Lower leg skin (tissue), 3 donors: Measurements from ENCODE around the gene PPME1.

Experiments
- POLR2A ChIP-seq, 2 donors: fragments of 450-650 bp; IDR thresholded peaks; one replicate each; pipeline ENCODE4 v1.6.1; 2016 to 2017; ENCODE audit warnings: antibody characterized with exemption in 2 of 2, mild to moderate bottlenecking in 1 of 2, moderate library complexity in 1 of 2
- TF ChIP-seq, protein P1 (sequence below), 3 donors: fragments of 450-650 bp; IDR thresholded peaks; one replicate each; pipeline ENCODE4 v1.5.1; 2016; ENCODE audit warnings: antibody characterized with exemption in 3 of 3, mild to moderate bottlenecking in 3 of 3, moderate library complexity in 2 of 3

DNA sequence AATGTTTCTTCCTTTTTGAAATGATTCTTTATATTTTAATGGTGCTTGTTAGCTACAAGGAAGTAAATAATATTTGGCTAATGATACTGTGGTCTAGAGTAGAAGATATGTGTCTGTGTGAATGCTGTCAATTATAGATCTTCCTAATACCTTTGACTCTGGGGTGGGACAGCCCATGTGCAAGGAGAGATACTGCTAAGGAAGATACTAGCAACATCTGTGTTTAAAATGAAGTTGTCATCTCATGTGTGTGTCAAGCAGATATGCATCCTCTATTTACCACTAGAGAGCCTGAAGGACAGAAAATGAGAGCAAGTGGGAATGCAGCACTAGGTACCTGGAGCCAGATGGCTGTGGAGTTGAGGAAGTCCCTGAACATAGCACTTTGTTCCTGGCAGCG, 34.1 kb downstream of the PPME1 start:
- TF ChIP-seq, protein P1, sequence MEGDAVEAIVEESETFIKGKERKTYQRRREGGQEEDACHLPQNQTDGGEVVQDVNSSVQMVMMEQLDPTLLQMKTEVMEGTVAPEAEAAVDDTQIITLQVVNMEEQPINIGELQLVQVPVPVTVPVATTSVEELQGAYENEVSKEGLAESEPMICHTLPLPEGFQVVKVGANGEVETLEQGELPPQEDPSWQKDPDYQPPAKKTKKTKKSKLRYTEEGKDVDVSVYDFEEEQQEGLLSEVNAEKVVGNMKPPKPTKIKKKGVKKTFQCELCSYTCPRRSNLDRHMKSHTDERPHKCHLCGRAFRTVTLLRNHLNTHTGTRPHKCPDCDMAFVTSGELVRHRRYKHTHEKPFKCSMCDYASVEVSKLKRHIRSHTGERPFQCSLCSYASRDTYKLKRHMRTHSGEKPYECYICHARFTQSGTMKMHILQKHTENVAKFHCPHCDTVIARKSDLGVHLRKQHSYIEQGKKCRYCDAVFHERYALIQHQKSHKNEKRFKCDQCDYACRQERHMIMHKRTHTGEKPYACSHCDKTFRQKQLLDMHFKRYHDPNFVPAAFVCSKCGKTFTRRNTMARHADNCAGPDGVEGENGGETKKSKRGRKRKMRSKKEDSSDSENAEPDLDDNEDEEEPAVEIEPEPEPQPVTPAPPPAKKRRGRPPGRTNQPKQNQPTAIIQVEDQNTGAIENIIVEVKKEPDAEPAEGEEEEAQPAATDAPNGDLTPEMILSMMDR (IDR thresholded peaks at IDR 0.05), result no peak
- no peak for TF ChIP-seq POLR2A (IDR thresholded peaks at IDR 0.05)
